K562 (cell line): Measurements from ENCODE around the gene PPEF2.

Source experiments
- SP2 ChIP-seq: IDR thresholded peaks from 2 replicates; pipeline ENCODE4 v1.6.1; 2011; ENCODE audit warnings: mild to moderate bottlenecking, low read depth, low read length, moderate library complexity; ENCODE audit not compliant: poor library complexity, severe bottlenecking; ENCODE audit errors: extremely low read depth
- TF ChIP-seq, protein P1 (sequence below): fragments of 250-450 bp; sonication (Bioruptor Pico); IDR thresholded peaks from 2 replicates; pipeline ENCODE4 v1.8.0; 2021; ENCODE audit warnings: moderate library complexity, mild to moderate bottlenecking, inconsistent platforms

- TF ChIP-seq SP2 = no peak
- TF ChIP-seq, protein P1, sequence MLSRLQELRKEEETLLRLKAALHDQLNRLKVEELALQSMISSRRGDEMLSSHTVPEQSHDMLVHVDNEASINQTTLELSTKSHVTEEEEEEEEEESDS = no peak
Measured at GRCh38 chr4:75831856-75832405, 70.3 kb downstream of the PPEF2 start.
